Head of caudate nucleus (tissue), 42 donors: ENCODE results near the gene DNPEP.

ENCODE experiments used
- DNase-seq, 42 donors: peaks; one replicate each; pipeline versions ENCODE4 v3.0.0 to v3.0.0-alpha.2; 2020 to 2021; ENCODE audit warnings: mixed read lengths in 7 of 42
- intact Hi-C: fragments of 100-400 bp; cut with DNase I; formaldehyde crosslinking; loops from one replicate; pipeline ENCODE4 v1.15.0; 2022

DNPEP gene

DNA sequence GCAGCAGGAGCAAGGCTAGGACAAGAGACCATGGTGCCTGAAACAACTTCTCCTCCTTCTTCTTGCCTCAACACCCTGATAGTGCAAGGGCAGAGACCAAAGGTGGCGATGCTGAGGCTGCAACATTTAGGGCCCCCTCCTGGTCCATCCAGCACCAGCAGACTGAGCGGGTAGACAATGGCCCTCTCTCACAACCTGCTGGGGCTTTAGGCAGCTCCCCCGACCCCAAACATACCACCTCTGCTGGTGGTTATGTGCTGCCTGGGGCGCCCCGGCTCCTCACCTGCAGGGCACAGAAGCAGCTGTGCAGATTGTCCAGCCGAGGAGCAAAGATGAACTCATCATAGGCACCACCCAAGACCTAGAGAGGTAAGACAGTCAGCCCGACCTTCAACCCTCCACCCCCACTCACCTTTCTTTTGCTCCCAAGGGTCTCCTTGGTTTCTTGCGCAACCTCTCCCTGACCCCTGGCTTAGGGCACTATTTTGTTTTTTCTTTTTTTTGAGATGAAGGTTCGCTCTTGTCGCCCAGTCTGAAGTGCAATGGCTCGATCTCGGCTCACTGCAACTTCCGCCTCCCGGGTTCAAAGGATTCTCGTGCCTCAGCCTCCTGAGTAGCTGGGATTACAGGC lies 3.5 kb downstream of the DNPEP start:
- no peak for DNase-seq
- intact Hi-C loops: loop anchor here (10.0 kb wide), 1 partner anchor 209 kb away; the partner anchor contains the start of genes CNPPD1, RETREG2 and SLC23A3

DNA sequence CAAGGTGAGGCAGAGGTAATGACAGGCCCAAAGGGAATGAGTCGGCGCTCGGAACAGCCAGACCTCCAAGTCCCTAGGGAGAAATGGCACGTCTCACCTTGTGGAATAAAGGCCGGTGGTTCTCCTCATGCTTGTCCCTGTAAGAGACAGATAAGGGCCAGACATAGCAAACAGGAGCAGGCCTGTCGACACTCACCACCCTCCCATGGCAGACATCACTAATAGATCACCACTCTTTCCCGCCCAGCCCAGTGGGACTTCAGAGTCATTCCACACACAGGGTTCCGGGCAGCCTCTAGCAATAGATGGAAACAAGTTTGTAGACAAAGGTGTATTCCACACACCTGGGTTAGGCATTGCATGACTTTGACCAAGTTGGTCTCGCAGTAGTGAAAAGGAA lies 6.3 kb downstream of the DNPEP start:
- DNase-seq: no peak
- intact Hi-C loops: loop anchor here (10.0 kb wide), 1 partner anchor 207 kb away; the partner anchor contains the start of genes CNPPD1, RETREG2 and SLC23A3

DNA sequence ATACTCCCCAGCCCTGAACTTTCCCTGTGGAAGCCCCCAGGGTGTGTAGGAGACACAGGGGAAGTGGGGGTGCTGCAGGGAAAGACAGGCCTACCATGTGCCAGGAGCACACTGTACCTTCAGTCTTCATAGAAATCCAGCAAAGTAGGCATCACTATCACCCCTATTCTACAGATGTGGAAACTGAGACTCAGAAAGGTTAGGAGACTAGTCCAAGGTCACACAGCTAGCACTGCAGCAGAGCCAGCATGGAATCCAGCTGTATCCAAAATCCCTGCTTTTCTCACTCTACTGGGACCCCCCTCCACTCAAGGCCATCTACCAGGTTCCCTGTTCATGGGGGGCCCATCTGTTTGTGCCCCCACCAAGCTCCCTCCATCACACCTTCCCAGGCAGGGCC lies 6.8 kb downstream of the DNPEP start:
- intact Hi-C loops: loop anchor here (10.0 kb wide), 1 partner anchor 206 kb away; the partner anchor contains the start of genes CNPPD1, RETREG2 and SLC23A3

DNA sequence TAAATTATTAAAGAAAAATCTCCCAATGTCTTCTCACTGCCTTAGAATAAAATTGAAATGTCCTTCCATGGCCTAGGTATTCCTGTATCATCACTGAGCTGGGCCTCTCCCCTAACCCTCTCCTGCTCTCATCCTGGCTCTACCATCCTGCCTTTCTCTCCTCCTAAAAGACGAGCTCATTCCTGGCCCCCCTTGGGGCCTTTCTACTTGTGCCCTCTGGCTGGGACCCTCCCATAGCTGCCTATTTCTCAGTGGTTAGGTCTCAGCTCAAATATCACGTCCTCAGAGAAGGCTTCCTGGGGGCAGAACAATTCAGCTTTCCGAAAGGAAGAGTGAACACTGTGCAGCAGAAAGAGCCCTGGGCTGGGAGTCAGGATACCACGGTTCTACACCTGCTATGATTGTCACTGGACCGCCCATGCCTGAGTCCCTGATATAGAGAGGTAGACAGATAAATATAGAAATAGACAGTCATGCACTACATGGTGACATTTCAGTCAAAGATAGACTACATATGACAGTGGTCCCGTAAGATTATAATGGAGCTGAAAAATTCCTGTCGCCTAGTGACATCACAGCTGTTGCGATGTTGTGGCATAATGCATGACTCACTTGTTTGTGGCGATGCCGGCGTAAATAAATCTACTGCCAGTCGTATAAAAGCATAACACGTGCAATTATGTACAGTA lies 9.4 kb downstream of the DNPEP start:
- peak in 6 of 42 donors; percentile 19 to 48 (median 40) for DNase-seq
- intact Hi-C loops: no loop called here

More for the DNA sequence above, 6.8 kb downstream of the DNPEP start:
- DNase-seq: no peak

DNA sequence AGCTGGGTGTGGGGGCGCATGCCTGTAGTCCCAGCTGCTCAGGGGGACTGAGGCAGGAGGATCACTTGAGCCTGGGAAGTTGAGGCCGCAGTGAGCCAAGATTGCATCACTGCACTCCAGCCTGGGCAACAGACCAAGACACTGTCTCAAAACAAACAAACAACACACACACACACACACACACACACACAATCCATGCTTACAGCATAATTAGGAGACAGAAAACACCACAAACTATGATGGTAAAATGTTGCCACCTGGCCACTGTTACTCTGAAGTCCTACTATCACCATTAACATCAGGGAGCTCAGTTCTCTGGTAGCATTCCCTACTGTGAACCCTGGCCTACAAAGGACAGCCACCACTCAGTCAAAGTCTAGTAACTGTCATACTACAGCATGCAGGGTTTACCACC lies 18.3 kb downstream of the DNPEP start:
- DNase-seq: peak in 16 of 42 donors; percentile 9 to 58 (median 30)
- intact Hi-C loops: no loop called here

DNA sequence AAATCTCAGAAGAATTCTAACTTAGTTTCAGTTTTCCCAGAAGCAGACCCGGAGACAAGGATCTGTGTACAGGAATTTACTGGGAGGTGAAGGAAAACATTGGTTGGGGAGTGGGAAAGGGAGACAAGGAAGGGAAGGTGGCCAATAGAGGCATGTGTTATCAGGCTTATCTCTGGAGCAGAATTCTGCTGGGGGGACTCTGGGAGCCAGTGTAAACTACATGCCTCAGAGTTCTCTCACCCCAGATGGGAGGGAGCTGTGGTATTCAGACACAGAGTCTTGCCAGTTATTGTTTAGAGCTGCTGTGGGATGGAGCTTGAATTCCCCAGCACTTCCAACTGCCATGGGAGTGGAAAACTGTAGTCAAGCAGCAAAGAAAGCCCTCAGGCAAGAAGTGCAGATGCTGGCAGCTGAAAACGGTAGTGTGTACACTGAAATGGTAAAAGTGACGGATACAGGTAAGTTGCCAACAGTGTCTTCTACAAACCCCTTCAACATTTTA lies 19.0 kb downstream of the DNPEP start:
- no peak for DNase-seq
- intact Hi-C loops: no loop called here

DNA sequence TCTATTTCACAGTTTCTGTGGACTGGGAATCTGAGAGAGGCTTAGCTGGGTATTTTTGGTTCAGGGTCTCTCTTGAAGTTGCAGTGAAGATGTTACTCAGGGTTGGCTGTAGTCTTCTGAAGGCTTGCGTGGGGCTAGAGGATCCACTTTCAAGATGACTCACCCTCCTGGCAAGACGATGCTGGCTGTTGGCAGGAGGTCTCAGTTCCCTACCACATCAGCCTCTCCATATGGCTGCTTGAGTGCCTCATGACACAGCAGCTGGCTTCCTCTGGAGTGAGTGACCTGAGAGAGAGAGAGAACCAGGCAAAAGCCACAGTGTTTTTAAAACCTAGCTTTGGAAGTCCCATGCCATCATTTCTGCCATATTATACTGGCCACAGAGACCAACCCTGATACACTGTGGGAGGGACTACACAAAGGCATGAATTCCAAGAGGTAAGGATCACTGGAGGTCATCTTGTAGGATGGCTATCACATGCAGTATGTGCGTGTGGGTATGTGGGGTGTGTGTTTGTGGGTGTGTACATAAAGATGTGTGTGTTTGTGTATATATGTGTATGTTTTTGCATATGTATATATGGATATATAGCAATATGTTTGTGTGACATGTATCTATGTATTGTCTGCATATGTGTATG lies 25.1 kb downstream of the DNPEP start:
- peak in 15 of 42 donors; percentile 13 to 59 (median 24) for DNase-seq
- intact Hi-C loops: no loop called here

DNA sequence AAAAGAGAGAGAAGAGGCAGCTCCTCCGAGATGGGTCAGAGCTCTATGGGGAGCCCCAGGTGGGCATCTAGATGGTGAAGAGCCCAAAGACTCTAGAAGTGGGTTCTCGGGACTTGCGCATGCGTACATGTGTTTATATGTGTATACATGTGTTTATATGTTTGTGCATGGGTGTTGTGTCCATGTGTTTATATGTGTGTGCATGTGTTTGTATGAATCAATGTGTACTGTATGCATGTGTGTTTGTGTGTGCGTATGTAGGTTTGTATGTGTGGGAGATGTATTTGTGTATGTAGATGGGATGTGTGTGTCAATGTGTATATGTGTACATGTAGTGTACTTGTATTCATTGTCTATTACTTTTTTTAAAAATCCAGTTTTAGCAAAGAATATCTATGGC lies 25.6 kb downstream of the DNPEP start:
- intact Hi-C loops: no loop called here
- no peak for DNase-seq

DNA sequence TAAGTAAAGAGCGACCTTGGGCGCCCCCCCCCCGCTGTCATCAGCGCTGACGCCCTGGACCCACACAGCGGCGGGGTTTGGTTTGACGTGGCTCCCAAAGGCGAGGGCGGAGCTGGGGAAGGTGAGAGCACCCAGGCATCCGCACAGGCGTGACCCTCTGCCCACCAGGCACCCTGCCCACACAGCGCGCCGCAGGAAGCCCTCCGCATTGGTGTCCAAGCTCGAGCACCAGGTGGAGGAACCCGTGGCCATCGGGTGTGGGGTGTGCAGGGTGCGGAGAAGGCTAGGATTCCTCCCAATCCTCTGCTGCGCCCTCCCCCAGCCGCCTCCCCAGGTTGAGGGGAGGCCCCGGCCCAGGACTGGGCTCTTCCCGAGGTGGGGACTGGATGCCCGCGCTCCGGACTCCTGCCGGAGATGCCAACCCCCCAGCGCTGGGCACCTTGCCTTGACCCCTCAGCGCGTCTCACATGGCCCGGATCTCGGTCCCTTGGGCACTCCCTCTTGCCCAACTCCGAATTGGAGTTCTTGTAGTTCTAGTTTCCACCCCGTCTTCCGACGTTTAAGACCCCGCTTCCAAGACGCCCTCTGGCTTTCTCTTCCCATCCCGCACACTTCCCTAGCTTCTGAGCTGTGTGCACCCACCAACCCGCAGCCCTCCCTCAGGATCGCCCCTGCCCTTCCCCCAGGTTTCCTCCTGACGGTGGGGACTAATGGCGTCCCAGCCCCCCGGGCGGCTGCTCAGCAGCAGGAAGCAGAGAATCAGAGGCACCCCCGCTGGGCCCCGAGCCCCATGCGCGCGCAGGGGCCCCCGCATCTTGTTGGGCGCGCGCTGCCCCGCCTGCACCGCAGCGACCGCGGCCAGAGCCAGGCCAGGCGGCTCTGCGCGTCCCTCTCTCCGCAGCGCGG lies 29.3 kb downstream of the DNPEP start:
- peak in 7 of 42 donors; percentile 16 to 40 (median 27) for DNase-seq
- intact Hi-C loops: no loop called here

DNA sequence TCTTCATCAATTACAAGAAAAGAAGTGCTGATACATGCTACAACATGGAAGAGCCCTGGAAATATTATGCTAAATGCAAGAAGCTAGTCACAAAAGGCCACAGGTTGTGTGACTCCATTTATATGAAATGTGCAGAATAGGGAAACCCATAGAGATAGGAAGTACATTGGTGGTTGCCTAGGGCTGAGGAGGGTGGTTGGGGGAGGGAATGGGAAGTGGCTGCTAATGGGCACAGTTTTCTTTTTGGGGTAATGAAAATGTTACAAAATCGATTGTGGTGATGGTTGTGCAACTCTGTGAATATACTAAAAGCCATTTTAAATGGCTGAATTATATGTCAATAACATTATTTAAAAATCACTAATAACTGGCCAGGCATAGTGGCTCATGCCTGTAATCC lies 30.9 kb downstream of the DNPEP start:
- intact Hi-C loops: no loop called here
- DNase-seq: no peak

DNA sequence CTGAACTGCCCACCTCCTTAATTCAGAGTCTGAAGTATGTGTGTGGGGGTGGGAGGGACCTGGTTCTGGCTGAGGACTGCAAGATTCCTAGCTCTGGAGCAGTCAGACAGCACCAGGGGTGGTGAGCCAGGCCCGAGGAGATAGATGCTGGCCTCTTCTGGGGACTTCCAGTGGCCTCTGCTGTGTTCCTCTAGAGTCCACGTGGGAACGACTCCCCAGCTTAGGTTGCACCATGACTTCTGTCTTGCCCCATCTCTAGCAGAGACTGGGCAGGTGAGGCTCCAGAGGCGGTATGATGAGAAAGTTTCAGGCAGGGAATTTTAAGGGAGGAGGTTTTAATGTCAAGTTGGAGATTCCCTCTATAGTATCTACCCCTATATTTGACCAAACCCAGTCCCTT lies 33.1 kb downstream of the DNPEP start:
- intact Hi-C loops: no loop called here
- no peak for DNase-seq

DNA sequence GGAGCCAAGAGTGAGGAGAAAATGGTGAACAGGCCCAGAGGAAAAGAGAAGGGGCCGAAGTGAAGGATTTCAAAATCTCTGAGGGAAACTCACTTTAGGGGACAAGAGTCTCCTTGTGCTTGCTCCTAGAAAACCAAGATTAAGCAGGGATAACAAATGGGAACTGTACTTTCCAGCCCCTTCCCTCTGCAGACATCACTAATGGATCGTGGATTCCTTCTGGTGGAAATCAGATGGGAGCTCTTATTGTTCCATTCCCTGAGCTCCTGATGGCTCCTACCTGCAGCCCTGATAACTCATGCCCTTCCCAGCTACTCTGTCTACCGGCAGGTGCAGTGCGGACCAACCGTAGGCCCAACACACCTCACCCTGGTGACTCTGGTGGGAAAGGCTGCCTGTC lies 34.6 kb downstream of the DNPEP start:
- intact Hi-C loops: no loop called here
- DNase-seq: no peak

DNA sequence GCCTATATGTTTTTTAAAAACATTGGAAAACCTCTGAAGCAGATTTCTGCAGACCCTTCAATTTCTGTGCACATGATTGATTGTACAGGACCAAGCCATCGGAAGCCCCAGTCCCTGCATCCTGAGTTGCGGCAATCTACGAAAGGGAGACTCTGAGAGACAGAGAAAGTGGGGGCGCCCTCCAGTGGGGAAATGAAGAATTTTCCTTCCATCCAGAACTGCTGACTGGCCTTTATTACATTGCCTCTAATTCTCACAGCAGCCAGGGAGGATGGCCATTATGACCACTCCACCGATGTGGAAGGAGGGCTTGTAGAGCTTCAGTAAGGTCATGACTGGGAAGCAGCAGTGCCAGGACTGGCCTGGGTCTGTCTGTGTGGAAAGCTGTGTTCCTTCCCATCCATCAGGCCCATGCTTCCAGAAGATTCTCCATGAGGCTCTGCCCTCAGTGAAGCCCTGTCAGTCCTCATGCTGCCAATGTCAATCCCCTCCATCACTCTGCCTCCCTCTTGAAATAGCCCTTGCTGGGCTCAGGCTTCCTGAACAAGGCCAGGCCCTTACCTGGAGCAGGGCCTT lies 35.2 kb downstream of the DNPEP start:
- intact Hi-C loops: no loop called here
- DNase-seq: peak; percentile 51 to 90 (median 78)

DNA sequence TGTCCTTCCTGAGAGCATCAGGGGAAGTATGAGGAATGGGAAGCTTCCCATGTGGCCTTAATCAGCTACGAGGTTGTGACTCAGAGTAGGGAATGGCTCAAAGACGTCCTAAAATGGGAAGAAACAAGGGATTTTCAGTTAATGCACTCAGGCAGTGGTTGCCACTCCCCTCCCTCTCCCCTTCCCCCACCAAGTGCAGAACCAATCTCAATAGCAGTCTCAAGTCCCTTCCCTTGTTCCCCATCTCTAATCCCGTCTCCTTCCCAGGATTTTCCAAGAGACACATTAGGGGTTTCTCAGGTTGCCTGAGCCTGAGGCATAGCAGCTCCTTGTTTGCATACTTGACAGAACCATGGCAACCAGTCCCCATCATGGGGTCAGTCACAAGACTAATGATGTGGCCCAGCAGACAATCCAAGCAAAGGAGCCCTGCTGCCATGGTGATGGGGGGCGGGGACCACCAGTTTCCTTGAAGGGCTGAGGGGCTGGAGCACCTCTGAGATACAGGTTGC lies 36.9 kb downstream of the DNPEP start:
- intact Hi-C loops: no loop called here

DNA sequence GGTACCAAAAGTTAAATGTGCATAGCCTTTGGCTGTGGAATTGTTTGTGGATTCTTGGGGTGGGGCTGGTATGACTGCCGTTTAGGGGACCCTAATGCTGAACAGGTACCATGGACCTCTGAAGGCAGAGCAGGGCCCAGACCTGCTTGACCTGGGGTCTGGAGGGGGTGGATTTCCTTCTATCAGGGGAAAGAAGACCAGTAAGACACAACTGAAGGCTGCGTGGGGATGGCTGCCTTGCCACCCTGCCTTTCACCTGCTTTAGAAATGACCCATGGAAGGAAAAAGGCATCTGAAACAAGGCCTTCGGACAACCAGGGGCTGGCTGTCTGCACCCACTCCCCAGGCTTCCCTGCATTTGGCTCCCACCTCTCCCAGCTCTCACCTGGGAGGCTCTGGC lies 37.5 kb downstream of the DNPEP start:
- no peak for DNase-seq
- intact Hi-C loops: no loop called here

More for the DNA sequence above, 36.9 kb downstream of the DNPEP start:
- no peak for DNase-seq

DNA sequence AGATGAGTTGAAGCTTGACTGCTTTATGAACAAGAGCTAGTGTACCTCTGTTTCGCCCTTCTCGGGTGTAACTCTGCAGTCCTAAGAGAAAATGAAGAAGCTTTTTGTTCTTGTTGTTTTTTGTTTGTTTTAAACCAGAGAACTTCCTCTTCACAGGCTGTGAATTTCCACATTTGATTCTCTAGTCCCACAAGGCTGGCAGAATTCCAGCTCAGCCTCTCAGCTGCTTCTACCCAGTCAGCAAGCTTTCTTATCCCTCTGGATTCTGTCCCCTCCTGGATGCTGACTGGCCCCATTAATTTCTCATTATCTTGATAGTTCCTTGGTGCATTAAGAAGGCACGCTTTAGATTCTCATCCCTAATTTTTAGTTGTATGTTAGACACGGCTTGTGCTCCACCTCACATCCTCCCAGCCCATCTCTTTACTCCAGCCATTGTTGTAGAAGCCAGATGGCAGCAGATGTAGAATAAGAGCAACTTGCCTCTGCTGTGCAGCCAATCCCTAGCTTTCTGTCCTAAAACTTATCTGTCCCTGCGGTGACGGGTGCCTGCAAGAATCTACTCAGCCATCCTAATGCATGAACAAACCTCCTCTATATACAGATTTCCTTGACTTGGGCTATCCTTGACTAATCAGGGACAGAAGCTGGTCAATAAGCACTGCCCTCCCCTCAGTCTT lies 42.8 kb downstream of the DNPEP start:
- peak in 40 of 42 donors; percentile 22 to 76 (median 52) for DNase-seq
- intact Hi-C loops: no loop called here

DNA sequence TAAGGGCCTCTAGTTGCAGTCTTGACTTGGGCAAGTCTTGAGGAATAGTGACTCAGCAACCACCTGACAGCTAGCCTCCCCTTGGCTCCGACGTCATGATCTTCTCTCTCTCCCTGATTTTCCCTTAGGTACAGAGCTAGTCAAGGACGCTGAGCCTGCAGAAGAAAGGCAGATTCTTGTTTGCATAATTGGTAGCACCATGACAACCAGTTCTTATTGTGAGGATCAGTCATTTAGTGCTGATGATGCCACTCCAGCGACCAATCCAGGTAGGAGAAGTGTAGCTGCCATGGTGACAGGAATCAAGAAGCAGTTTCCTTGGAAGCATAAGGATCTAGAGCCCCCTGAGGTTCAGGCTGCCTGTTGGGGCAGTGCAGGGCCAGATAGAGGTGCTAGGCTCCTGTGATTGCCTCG lies 52.3 kb downstream of the DNPEP start:
- intact Hi-C loops: no loop called here
- peak in 39 of 42 donors; percentile 13 to 85 (median 56) for DNase-seq

DNA sequence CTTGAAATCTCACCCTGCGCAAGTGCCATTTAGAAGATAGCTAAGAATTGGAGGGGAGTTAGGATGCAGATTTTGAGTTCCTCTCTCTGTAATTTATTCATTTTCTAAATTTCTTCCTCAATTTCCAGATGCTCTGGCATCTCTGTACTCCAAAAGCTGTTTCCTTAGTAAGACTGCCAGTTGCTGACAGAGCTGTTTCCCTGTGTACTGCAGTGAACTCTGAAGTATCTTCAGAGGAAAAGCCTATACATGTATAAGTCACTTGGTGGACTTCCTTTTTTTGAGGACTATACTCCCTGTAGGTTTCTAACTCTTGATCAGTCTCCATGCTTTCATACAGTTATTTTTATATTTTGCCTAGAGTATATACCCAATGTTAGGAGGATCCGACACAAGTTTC lies 53.6 kb downstream of the DNPEP start:
- DNase-seq: no peak
- intact Hi-C loops: no loop called here
